H1 (cell line): ENCODE results near the gene ADAMTS8. TPM values are rescaled to one million over a fixed set of nuclear protein-coding genes. Genes with fewer than 3 reads are reported as not detected.
A peak's percentile ranks its signal among the peaks of the same experiment; 100 is the strongest.

Source experiments
- ASH2L ChIP-seq: fragments of 200-600, 300-600 bp; sonication (generic); IDR thresholded peaks from one replicate; pipeline ENCODE4 v1.7.1; 2017; ENCODE audit warnings: low read length
- BACH1 ChIP-seq: IDR thresholded peaks from 2 replicates; pipeline ENCODE4 v1.6.1; 2012; ENCODE audit warnings: low read length, improper control_type of control experiment
- CBX5 ChIP-seq: fragments of 300-800, 300-1000 bp; sonication (generic); IDR thresholded peaks from 2 replicates; pipeline ENCODE4 v1.7.1; 2016; ENCODE audit warnings: antibody characterized with exemption, low read length, low read depth
- CEBPB ChIP-seq: IDR thresholded peaks from 2 replicates; pipeline ENCODE4 v1.6.1; 2012; ENCODE audit warnings: low read depth, low read length
- CHD1 ChIP-seq: IDR thresholded peaks from 2 replicates; pipeline ENCODE4 v1.6.1; 2012; ENCODE audit warnings: low read depth, low read length, improper control_type of control experiment
- CREB1 ChIP-seq: IDR thresholded peaks from 2 replicates; pipeline ENCODE4 v1.6.1; 2012; ENCODE audit warnings: inconsistent platforms
- EP300 ChIP-seq, 2 experiments: IDR thresholded peaks; 1 replicate in 1 of 2; 2 replicates in 1 of 2; pipeline ENCODE4 v1.6.1; 2011 to 2012; ENCODE audit warnings: low read depth in 2 of 2, low read length in 2 of 2, mild to moderate bottlenecking in 2 of 2, borderline replicate concordance in 1 of 2, inconsistent platforms in 1 of 2, moderate library complexity in 1 of 2
- GTF2F1 ChIP-seq: IDR thresholded peaks from 2 replicates; pipeline ENCODE4 v1.6.1; 2012; ENCODE audit warnings: low read depth, low read length, improper control_type of control experiment, borderline replicate concordance
- JUN ChIP-seq: IDR thresholded peaks from 2 replicates; pipeline ENCODE4 v1.6.1; 2011; ENCODE audit warnings: low read depth, mild to moderate bottlenecking, improper control_type of control experiment, low read length
- KDM1A ChIP-seq: fragments of 200-600, 300-600 bp; sonication (generic); IDR thresholded peaks from 2 replicates; pipeline ENCODE4 v1.7.1; 2016; ENCODE audit warnings: mild to moderate bottlenecking, low read length, borderline replicate concordance
- KDM4A ChIP-seq: IDR thresholded peaks from one replicate; pipeline ENCODE4 v1.7.1; 2012; ENCODE audit warnings: low read depth, mild to moderate bottlenecking, moderate library complexity, low read length, inconsistent platforms; ENCODE audit not compliant: severe bottlenecking
- RFX5 ChIP-seq: IDR thresholded peaks from 2 replicates; pipeline ENCODE4 v1.6.1; 2011; ENCODE audit warnings: low read depth, low read length, improper control_type of control experiment, borderline replicate concordance
- RNF2 ChIP-seq: fragments of 200-900, 300-1000 bp; sonication (generic); IDR thresholded peaks from 2 replicates; pipeline ENCODE4 v1.7.1; 2016; ENCODE audit warnings: borderline replicate concordance, low read depth, mild to moderate bottlenecking, antibody characterized with exemption, low read length; ENCODE audit not compliant: poor library complexity, severe bottlenecking; ENCODE audit errors: missing control alignments
- SRF ChIP-seq: IDR thresholded peaks from 2 replicates; pipeline ENCODE4 v1.6.1; 2011; ENCODE audit warnings: mild to moderate bottlenecking, low read depth, low read length, moderate library complexity
- TAF1 ChIP-seq: IDR thresholded peaks from 2 replicates; pipeline ENCODE4 v1.6.1; 2011; ENCODE audit warnings: mild to moderate bottlenecking, low read depth, low read length
- TBP ChIP-seq: IDR thresholded peaks from 2 replicates; pipeline ENCODE4 v1.6.1; 2011; ENCODE audit warnings: low read depth, low read length, improper control_type of control experiment
- TEAD4 ChIP-seq: IDR thresholded peaks from 2 replicates; pipeline ENCODE4 v1.6.1; 2012; ENCODE audit warnings: low read depth, low read length, inconsistent platforms, mixed read lengths
- ZNF274 ChIP-seq: IDR thresholded peaks from 2 replicates; pipeline ENCODE4 v1.7.0; 2012; ENCODE audit warnings: low read length, borderline replicate concordance; ENCODE audit errors: extremely low read depth
- polyA plus RNA-seq, 7 experiments: library from polyadenylated mRNA; depleted of rRNA in 3 of 7; stranded (reverse) in 5 of 7; unstranded in 2 of 7; fragments of >200 nt in 5 of 7; fragments of 200-250 nt in 2 of 7; gene quantifications; 1 replicate in 5 of 7; 2 replicates in 1 of 7; 4 replicates in 1 of 7; pipeline versions ENCODE4 v1.2.1 to v1.2.3, GENCODE V29; 2011 to 2013; ENCODE audit warnings: missing spikeins in 2 of 7, mixed read lengths in 2 of 7
- total RNA-seq: library from RNA; stranded (reverse); fragmentation: NEBNext Ultra II Directional; extraction: Animal tissue kit (Norgen Biotek cat#: 25700); gene quantifications from 2 replicates; pipeline ENCODE4 v1.2.1, GENCODE V29; 2021

ADAMTS8 gene
- total and polyA plus RNA-seq, 2 of the 8 experiments (the other 6 are each of a cell fraction or from before 2014, with no cell fraction given): 9.3 to 16.6 TPM

DNA sequence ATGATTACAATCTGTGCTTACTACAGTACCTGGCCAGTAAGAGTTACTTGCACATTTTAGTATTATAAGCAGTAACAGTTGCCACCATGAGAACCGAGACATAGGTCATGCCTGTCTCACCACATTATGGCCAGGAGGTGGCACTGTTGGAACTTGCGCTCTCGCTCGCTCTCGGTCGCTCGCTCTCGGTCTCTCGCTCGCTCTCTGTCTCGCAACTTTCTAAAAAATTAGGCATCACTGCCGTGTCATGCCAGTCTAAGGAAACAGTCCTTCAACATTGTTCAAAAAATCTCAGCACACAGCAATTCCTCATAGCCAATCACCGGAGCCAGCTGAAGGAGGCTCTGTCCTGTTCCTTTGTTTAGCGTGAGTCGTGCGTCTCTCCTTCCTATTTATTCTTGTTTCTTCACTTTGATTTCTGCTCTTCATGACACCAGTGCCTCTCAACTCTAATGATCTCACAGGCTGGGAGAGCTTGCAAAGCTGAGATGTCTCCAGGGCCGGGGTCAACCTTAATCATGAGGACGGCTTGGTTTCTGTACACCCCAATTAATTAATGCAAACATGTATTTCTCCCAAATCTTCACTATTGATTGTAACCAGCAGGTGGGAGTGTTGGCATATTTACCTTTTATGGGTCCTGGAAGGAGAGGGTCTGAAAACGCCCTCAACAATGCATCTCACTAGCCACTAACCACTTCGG lies 6.3 kb upstream of the ADAMTS8 start (continued):
- TF ChIP-seq CBX5 (no peak), SRF (no peak; the same call in 1 of the 2 replicates), ASH2L (peak; percentile 58), EP300 (IDR thresholded peaks at IDR 0.05; ENCODE audit: borderline replicate concordance in 1 of 2, low read depth in 2 of 2, low read length in 2 of 2) (no peak), KDM1A (no peak), TAF1 (no peak), TEAD4 (0 out of 2 replicates have a peak, but pooled peaks have one; percentile 13), JUN (no peak), GTF2F1 (no peak), KDM4A (peak; percentile 60), RFX5 (no peak), RNF2 (no peak), CHD1 (no peak), BACH1 (no peak), ZNF274 (no peak), CEBPB (no peak), TBP (no peak), CREB1 (0 out of 2 replicates have a peak, but pooled peaks have one; percentile 12)
